Vagina (tissue), 2 donors: ENCODE results near the gene COL11A1. TPM values are rescaled to one million over a fixed set of nuclear protein-coding genes. Genes with fewer than 3 reads are reported as not detected.

Source experiments
- DNase-seq, 2 donors: peaks; one replicate each; pipeline ENCODE4 v3.0.0-alpha.2; 2017; ENCODE audit errors: extremely low spot score in 2 of 2
- H3K27ac ChIP-seq: fragments of 200-600 bp; sonication (generic); one replicate; pipeline ENCODE4 v1.5.1; 2019
- H3K27me3 ChIP-seq: fragments of 200-600 bp; sonication (generic); one replicate; pipeline ENCODE4 v1.5.1; 2019
- H3K36me3 ChIP-seq, 2 donors: fragments of 200-600 bp; sonication (generic); one replicate each; pipeline ENCODE4 v1.5.1; 2017 to 2019
- H3K4me1 ChIP-seq: fragments of 200-600 bp; sonication (generic); one replicate; pipeline ENCODE4 v1.5.1; 2019
- H3K4me3 ChIP-seq, 2 donors: fragments of 200-600 bp; sonication (generic); 1 replicate in 1 of 2; 2 replicates in 1 of 2; pipeline ENCODE4 v1.5.1; 2016 to 2019
- H3K9me3 ChIP-seq: fragments of 200-600 bp; sonication (generic); one replicate; pipeline ENCODE4 v1.5.1; 2019
- POLR2A ChIP-seq, 2 donors: fragments of 450-650 bp; IDR thresholded peaks; one replicate each; pipeline ENCODE4 v1.6.1; 2017; ENCODE audit warnings: antibody characterized with exemption in 2 of 2, mild to moderate bottlenecking in 2 of 2, moderate library complexity in 2 of 2
- POLR2AphosphoS5 ChIP-seq, 2 donors: sonication (generic); formaldehyde crosslinking; IDR thresholded peaks; one replicate each; pipeline ENCODE4 v1.9.0; 2017; ENCODE audit warnings: antibody characterized with exemption in 2 of 2, mild to moderate bottlenecking in 2 of 2, low read depth in 1 of 2; ENCODE audit not compliant: insufficient read depth in 1 of 2
- intact Hi-C: fragments of 100-400 bp; cut with DNase I; formaldehyde crosslinking; loops from one replicate; pipeline ENCODE4 v1.15.1; 2023
- total RNA-seq: library from RNA; depleted of rRNA; stranded (reverse); fragments of >200 nt; gene quantifications from one replicate; pipeline ENCODE4 v1.2.3, GENCODE V29; 2016
- TF ChIP-seq, protein P1 (sequence below), 3 experiments: fragments of 450-650 bp in 2 of 3; fragments of 200-600 bp in 1 of 3; sonication (generic) in 1 of 3; IDR thresholded peaks; one replicate each; pipeline ENCODE4 v1.5.1; 2017 to 2019; ENCODE audit warnings: antibody characterized with exemption in 3 of 3, mild to moderate bottlenecking in 2 of 3, moderate library complexity in 2 of 3

The COL11A1 gene
- total RNA-seq, 1 donor from 2014 or later: not detected

DNA sequence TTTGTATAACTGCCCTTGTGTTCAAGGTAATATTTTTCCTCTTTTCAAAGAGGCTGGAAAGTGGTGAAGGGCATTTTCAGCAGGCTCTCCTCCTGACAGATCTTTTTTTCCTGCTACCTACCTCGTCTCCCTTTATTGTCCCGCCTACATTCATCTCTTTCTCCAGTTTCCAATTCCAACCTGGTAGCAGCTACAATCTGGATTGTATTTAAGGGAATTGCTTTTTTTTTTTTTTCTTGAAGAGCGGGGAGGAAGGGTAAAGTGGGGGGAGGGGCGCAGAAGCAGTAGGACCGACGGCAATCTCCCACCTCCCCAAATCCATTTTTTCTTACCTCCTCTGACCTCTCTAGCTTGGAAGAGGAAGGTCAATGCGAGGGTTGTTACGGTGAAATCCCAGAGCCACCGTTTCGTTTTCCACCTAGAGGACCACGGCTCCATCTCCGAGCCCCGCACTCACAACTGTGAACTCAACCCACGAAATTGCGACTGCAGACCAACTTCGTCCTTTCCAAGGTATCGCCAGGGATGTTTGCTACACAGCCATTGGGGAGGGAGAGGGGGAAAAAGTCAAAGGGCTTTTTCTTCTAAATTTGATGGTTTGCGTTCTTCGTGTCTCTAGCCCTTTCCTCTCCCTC, 464 bp downstream of the COL11A1 start:
- TF ChIP-seq, protein P1, sequence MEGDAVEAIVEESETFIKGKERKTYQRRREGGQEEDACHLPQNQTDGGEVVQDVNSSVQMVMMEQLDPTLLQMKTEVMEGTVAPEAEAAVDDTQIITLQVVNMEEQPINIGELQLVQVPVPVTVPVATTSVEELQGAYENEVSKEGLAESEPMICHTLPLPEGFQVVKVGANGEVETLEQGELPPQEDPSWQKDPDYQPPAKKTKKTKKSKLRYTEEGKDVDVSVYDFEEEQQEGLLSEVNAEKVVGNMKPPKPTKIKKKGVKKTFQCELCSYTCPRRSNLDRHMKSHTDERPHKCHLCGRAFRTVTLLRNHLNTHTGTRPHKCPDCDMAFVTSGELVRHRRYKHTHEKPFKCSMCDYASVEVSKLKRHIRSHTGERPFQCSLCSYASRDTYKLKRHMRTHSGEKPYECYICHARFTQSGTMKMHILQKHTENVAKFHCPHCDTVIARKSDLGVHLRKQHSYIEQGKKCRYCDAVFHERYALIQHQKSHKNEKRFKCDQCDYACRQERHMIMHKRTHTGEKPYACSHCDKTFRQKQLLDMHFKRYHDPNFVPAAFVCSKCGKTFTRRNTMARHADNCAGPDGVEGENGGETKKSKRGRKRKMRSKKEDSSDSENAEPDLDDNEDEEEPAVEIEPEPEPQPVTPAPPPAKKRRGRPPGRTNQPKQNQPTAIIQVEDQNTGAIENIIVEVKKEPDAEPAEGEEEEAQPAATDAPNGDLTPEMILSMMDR (IDR thresholded peaks at IDR 0.05): no peak
- TF ChIP-seq POLR2AphosphoS5 (IDR thresholded peaks at IDR 0.05; ENCODE audit: insufficient read depth in 1 of 2, low read depth in 1 of 2) (no peak), POLR2A (IDR thresholded peaks at IDR 0.05) (no peak)
- H3K27me3 ChIP-seq: no peaks in the 10 kb centered on the region
- intact Hi-C loops: loop anchor here (5.0 kb wide), 1 partner anchor 399 kb away; no protein-coding TSS in a partner anchor
- no peak for DNase-seq
- peak overlapping the region; percentile 43 to 53 for H3K4me3 ChIP-seq
- no peaks in the 10 kb centered on the region for H3K36me3 ChIP-seq
- peaks cover 28% of the 10 kb centered on the region for H3K4me1 ChIP-seq
- no peaks in the 10 kb centered on the region for H3K9me3 ChIP-seq
- H3K27ac ChIP-seq: no peak overlapping the region

DNA sequence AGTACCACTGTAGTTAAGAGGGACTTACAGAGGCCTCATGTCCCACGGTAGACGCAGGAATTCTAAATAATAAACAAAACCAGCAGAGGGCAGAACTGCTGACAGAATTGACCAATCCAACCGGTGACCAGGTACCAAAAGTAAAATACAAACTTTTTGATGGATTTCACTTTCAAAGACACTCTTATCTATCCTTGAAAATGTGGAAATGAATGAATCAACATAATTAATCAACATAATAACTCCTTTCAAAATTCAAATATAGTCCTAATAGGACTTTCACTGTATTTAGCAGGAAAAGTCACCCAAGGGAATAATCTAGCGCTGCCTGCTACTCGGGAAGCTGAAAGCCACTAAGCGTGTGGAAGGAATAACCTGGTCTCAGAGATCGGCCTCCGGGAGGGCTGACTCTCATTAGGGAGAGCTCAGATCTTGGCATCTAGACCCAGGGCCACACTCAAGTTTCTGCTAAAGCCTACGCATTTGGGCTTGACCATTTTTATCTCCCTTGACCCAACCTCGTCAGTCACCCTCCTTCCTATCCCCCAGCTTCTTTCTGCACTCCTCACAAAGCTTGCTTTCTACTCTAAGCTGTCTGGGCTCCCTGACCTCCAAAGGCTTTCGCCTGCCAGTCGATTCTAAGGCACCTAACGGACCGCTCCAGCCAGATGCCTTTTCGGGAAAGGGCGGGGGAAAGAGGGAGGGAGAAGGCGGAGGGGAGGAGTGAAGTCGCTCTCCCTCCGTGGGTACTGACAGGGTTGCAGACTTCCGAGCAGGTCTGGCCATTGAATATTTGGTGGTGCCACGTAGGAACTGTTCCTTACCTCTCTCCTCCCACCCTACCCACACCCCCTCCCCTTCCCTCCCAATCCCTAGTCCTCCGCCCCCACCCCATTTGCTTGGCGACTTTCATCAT, 1.6 kb downstream of the COL11A1 start:
- no peaks in the 10 kb centered on the region for H3K27me3 ChIP-seq
- TF ChIP-seq POLR2A (IDR thresholded peaks at IDR 0.05): no peak
- TF ChIP-seq, protein P1 (IDR thresholded peaks at IDR 0.05): peak in 2 of 3 experiments; percentile 41 to 45
- H3K36me3 ChIP-seq: no peaks in the 10 kb centered on the region
- intact Hi-C loops: loop anchor here (5.0 kb wide), 1 partner anchor 401 kb away; no protein-coding TSS in a partner anchor
- peak overlapping the region; percentile 38 to 53 for H3K4me3 ChIP-seq
- no peak for DNase-seq
- no peaks in the 10 kb centered on the region for H3K9me3 ChIP-seq
- H3K27ac ChIP-seq: no peak overlapping the region
- peaks cover 28% of the 10 kb centered on the region for H3K4me1 ChIP-seq

DNA sequence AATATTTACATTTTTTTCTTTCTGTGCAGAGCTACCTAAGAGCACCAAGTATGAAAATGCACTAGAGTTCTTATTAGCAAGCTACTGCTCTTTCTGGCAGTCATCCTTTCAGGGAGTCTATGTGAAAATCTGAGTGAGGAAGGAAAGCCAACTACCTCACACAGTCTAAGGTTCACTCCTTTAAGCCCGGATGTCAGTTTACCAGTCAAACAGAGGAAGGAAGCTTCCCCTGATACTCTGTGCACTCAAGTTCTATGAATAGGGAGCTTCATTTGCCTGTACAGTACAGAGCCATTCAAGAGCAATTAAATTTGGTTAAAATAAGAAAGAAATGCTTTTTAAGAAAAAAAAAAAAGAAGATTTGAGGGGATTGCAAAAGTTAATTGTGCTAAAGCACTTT, 6.9 kb downstream of the COL11A1 start:
- H3K4me1 ChIP-seq: peaks cover under 1% of the 10 kb centered on the region
- no peak for DNase-seq
- no peak overlapping the region for H3K4me3 ChIP-seq
- no peak overlapping the region for H3K27ac ChIP-seq
- no peak for TF ChIP-seq POLR2A (IDR thresholded peaks at IDR 0.05)
- TF ChIP-seq POLR2AphosphoS5 (IDR thresholded peaks at IDR 0.05; ENCODE audit: insufficient read depth in 1 of 2, low read depth in 1 of 2): no peak
- TF ChIP-seq, protein P1 (IDR thresholded peaks at IDR 0.05): no peak
- no peaks in the 10 kb centered on the region for H3K9me3 ChIP-seq
- H3K36me3 ChIP-seq: no peaks in the 10 kb centered on the region
- no peaks in the 10 kb centered on the region for H3K27me3 ChIP-seq
- intact Hi-C loops: no loop called here

DNA sequence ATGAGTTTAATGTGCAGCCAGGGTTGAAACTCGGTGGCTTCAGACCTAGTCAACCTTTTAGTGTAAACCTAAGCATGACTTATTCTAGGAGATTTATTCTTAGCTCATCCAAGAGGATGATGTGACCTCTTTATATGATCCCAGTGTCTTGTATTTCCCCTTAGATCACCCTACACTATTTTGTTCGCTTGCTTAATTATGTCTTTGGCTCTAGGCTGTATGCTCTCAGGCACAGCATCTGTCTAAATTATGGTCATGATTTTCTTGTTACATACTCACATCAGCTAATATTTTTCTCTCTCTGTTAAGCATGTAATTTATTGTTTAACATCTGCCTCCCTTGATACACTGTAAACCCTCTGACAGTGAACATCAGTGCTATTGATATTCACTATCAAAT, 19.1 kb downstream of the COL11A1 start:
- no peak overlapping the region for H3K27ac ChIP-seq
- H3K36me3 ChIP-seq: no peaks in the 10 kb centered on the region
- H3K4me1 ChIP-seq: no peaks in the 10 kb centered on the region
- H3K27me3 ChIP-seq: no peaks in the 10 kb centered on the region
- TF ChIP-seq POLR2A (IDR thresholded peaks at IDR 0.05) (no peak), POLR2AphosphoS5 (IDR thresholded peaks at IDR 0.05; ENCODE audit: insufficient read depth in 1 of 2, low read depth in 1 of 2) (no peak)
- TF ChIP-seq, protein P1 (IDR thresholded peaks at IDR 0.05): no peak
- intact Hi-C loops: no loop called here
- H3K4me3 ChIP-seq: no peak overlapping the region
- DNase-seq: no peak
- no peaks in the 10 kb centered on the region for H3K9me3 ChIP-seq
